ENCODE data around the gene TBC1D22A. TPM values are rescaled to one million over a fixed set of nuclear protein-coding genes. Genes with fewer than 3 reads are reported as not detected.
A peak's percentile ranks its signal among the peaks of the same experiment; 100 is the strongest.

TBC1D22A gene
- total and polyA plus RNA-seq, 10 of the 15 experiments (the other 5 are each of a cell fraction or from before 2014, with no cell fraction given), result 0.63 to 44.7 (median 27.4) TPM

DNA sequence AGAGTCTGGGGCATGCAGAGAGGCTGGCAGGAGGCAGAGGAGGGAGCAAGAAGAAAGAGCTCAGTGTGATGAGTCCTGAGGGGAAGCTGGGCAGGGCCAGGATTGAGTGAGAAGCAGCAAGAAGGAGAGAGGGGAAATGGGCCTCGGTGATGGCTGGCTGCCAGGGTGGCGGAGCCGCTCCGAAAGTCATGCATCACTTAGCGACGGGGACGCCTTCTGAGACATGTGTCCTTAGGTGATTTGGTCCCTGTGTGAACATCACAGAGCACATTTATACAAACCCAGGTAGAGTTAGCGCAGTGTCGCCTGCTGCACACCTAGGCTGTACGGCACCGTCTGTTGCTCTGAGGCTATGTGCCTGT is 15.1 kb downstream of the TBC1D22A start (continued):
- TF ChIP-seq MLLT1 (IDR thresholded peaks at IDR 0.05) (no peak), RELB (IDR thresholded peaks at IDR 0.05; ENCODE audit: low read depth) (peak; percentile 32; the same call in 1 of the 2 replicates), BCL11A (IDR thresholded peaks at IDR 0.05; ENCODE audit: low read depth, low read length) (no peak), DPF2 (IDR thresholded peaks at IDR 0.05) (no peak), SIN3A (IDR thresholded peaks at IDR 0.05; ENCODE audit: low read depth, low read length) (peak; percentile 72; the same call in 1 of the 2 replicates), GABPA (IDR thresholded peaks at IDR 0.05; ENCODE audit: low read depth) (no peak), ASH2L (IDR thresholded peaks at IDR 0.05; ENCODE audit: borderline replicate concordance, low read depth) (no peak), ZBTB40 (IDR thresholded peaks at IDR 0.05; ENCODE audit: borderline replicate concordance) (no peak), ZBED1 (IDR thresholded peaks at IDR 0.05; ENCODE audit: borderline replicate concordance) (no peak), CHD4 (IDR thresholded peaks at IDR 0.05) (no peak), NRF1 (conservative IDR thresholded peaks at IDR 0.05; ENCODE audit: low read depth, low read length) (no peak), SUPT20H (IDR thresholded peaks at IDR 0.05; ENCODE audit: borderline replicate concordance, control insufficient read depth, low read depth, low read length) (no peak), ZNF622 (IDR thresholded peaks at IDR 0.05) (no peak), YBX1 (IDR thresholded peaks at IDR 0.05) (no peak), FOXM1 (IDR thresholded peaks at IDR 0.05; ENCODE audit: low read depth, low read length) (no peak), CBFB (IDR thresholded peaks at IDR 0.05; ENCODE audit: low read depth) (no peak), SPI1 (IDR thresholded peaks at IDR 0.05; ENCODE audit: borderline replicate concordance, insufficient read depth, low read depth, low read length) (peak; percentile 46; the same call in 1 of the 2 replicates), BCL3 (IDR thresholded peaks at IDR 0.05; ENCODE audit: borderline replicate concordance, insufficient read depth, low read depth, low read length, poor library complexity, severe bottlenecking) (no peak), MYC (IDR thresholded peaks at IDR 0.05; ENCODE audit: insufficient read depth, insufficient read length, insufficient replicate concordance, low read length, severe bottlenecking) (no peak), NFYB (IDR thresholded peaks at IDR 0.05; ENCODE audit: insufficient read depth, low read depth, low read length) (no peak)
- TF ChIP-seq, protein P1, sequence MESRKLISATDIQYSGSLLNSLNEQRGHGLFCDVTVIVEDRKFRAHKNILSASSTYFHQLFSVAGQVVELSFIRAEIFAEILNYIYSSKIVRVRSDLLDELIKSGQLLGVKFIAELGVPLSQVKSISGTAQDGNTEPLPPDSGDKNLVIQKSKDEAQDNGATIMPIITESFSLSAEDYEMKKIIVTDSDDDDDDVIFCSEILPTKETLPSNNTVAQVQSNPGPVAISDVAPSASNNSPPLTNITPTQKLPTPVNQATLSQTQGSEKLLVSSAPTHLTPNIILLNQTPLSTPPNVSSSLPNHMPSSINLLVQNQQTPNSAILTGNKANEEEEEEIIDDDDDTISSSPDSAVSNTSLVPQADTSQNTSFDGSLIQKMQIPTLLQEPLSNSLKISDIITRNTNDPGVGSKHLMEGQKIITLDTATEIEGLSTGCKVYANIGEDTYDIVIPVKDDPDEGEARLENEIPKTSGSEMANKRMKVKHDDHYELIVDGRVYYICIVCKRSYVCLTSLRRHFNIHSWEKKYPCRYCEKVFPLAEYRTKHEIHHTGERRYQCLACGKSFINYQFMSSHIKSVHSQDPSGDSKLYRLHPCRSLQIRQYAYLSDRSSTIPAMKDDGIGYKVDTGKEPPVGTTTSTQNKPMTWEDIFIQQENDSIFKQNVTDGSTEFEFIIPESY (IDR thresholded peaks at IDR 0.05), result no peak

All from GM12878 (cell line).